Measurements from ENCODE around the gene ARMH3.

The ARMH3 gene

GRCh38 chr10:101939008-101939648, 116.8 kb downstream of the ARMH3 start:
- no peak for DNase-seq (ENCODE audit: low read depth)

- no peak for DNase-seq (ENCODE audit: low read depth)
These were observed 117.5 kb downstream of the ARMH3 start for GRCh38 chr10:101938305-101939007.

- no peak for DNase-seq (ENCODE audit: low read depth)
These were observed 120.5 kb downstream of the ARMH3 start for GRCh38 chr10:101935431-101935830.

GRCh38 chr10:101934686-101935305, 121.2 kb downstream of the ARMH3 start:
- no peak for DNase-seq (ENCODE audit: low read depth)

- DNase-seq (ENCODE audit: low read depth) = no peak
These were observed 122.0 kb downstream of the ARMH3 start for GRCh38 chr10:101933976-101934375.

- no peak for DNase-seq (ENCODE audit: low read depth)
These were observed 123.8 kb downstream of the ARMH3 start for GRCh38 chr10:101932183-101932582.

GRCh38 chr10:101925027-101925426, 130.9 kb downstream of the ARMH3 start:
- no peak for DNase-seq (ENCODE audit: low read depth)

GRCh38 chr10:101923256-101923655, 132.7 kb downstream of the ARMH3 start:
- no peak for DNase-seq (ENCODE audit: low read depth)

GRCh38 chr10:101922846-101923245, 133.1 kb downstream of the ARMH3 start:
- no peak for DNase-seq (ENCODE audit: low read depth)

- no peak for DNase-seq (ENCODE audit: low read depth)
These were observed 135.4 kb downstream of the ARMH3 start for GRCh38 chr10:101920546-101920945.

GRCh38 chr10:101919026-101919770, 136.8 kb downstream of the ARMH3 start:
- DNase-seq (ENCODE audit: low read depth) = no peak

GRCh38 chr10:101912561-101913179, 143.3 kb downstream of the ARMH3 start:
- DNase-seq (ENCODE audit: low read depth) = no peak

GRCh38 chr10:101906586-101907183, 149.3 kb downstream of the ARMH3 start:
- DNase-seq (ENCODE audit: low read depth) = no peak

- no peak for DNase-seq (ENCODE audit: low read depth)
These were observed 150.7 kb downstream of the ARMH3 start for GRCh38 chr10:101905251-101905650.

GRCh38 chr10:101903827-101904550, 152.0 kb downstream of the ARMH3 start:
- DNase-seq (ENCODE audit: low read depth) = no peak

- no peak for DNase-seq (ENCODE audit: low read depth)
These were observed 153.2 kb downstream of the ARMH3 start for GRCh38 chr10:101902820-101903145.

- no peak for DNase-seq (ENCODE audit: low read depth)
These were observed 153.7 kb downstream of the ARMH3 start for GRCh38 chr10:101902032-101902819.

GRCh38 chr10:101901340-101901739, 154.6 kb downstream of the ARMH3 start:
- no peak for DNase-seq (ENCODE audit: low read depth)

GRCh38 chr10:101897633-101898032, 158.3 kb downstream of the ARMH3 start:
- no peak for DNase-seq (ENCODE audit: low read depth)

GRCh38 chr10:101896225-101896877, 159.6 kb downstream of the ARMH3 start:
- no peak for DNase-seq (ENCODE audit: low read depth)
